Stimulated activated CD8-positive, alpha-beta memory T cell treated with anti-CD3 and anti-CD28 coated beads, Interleukin-12 subunit alpha, Interleukin-12 subunit beta, amount 100 ng/mL, for 24 hours (primary cell): ENCODE results near the gene KRTCAP2.

Experiments used
- DNase-seq: peaks from one replicate; pipeline ENCODE4 v3.0.0-alpha.2; 2020; ENCODE audit errors: extremely low read depth

KRTCAP2 gene

GRCh38 chr1:155183775-155184221 is 10.7 kb upstream of the KRTCAP2 start:
- no peak for DNase-seq

- no peak for DNase-seq
These were observed 9.0 kb upstream of the KRTCAP2 start for GRCh38 chr1:155182052-155182550.

GRCh38 chr1:155181371-155182051 is 8.4 kb upstream of the KRTCAP2 start:
- DNase-seq: no peak

- DNase-seq: no peak
These were observed 6.3 kb upstream of the KRTCAP2 start for GRCh38 chr1:155179112-155180031.

GRCh38 chr1:155178441-155179111 is 5.5 kb upstream of the KRTCAP2 start:
- no peak for DNase-seq

- DNase-seq: no peak
These were observed 4.8 kb upstream of the KRTCAP2 start for GRCh38 chr1:155177918-155178281.

- DNase-seq: no peak
These were observed 4.3 kb upstream of the KRTCAP2 start for GRCh38 chr1:155177192-155177917.

- no peak for DNase-seq
These were observed 3.5 kb upstream of the KRTCAP2 start for GRCh38 chr1:155176544-155177071.

GRCh38 chr1:155175927-155176371 is 2.8 kb upstream of the KRTCAP2 start:
- no peak for DNase-seq

GRCh38 chr1:155175281-155175926 is 2.3 kb upstream of the KRTCAP2 start:
- no peak for DNase-seq

- no peak for DNase-seq
These were observed 1.5 kb upstream of the KRTCAP2 start for GRCh38 chr1:155174324-155175280.

GRCh38 chr1:155173478-155174323 is 597 bp upstream of the KRTCAP2 start, which contains the start of gene TRIM46:
TRIM46 (plus strand) TSS chr1:155173849; CDS start chr1:155173967, 118 bp downstream.
- no peak for DNase-seq

- DNase-seq: no peak
These were observed 1.0 kb downstream of the KRTCAP2 start for GRCh38 chr1:155171836-155172731.

- no peak for DNase-seq
These were observed 2.3 kb downstream of the KRTCAP2 start for GRCh38 chr1:155170806-155171205.

- no peak for DNase-seq
These were observed 2.9 kb downstream of the KRTCAP2 start for GRCh38 chr1:155170101-155170785.

GRCh38 chr1:155169541-155169940 is 3.6 kb downstream of the KRTCAP2 start:
- no peak for DNase-seq
